Erythroblast (primary cell): Measurements from ENCODE around the gene TRIM50.

Experiments
- DNase-seq, 2 experiments: peaks; one replicate each; lab custom pipeline; 2025; lab: John Stamatoyannopoulos, UW
- GATA1 ChIP-seq: IDR thresholded peaks from 2 replicates; pipeline ENCODE4 v1.6.1; 2011; ENCODE audit warnings: low read depth, mild to moderate bottlenecking, control low read depth, low read length, moderate library complexity
- POLR2A ChIP-seq: IDR thresholded peaks from 2 replicates; pipeline ENCODE4 v1.6.1; 2011; ENCODE audit warnings: mild to moderate bottlenecking, low read length

Gene TRIM50

DNA sequence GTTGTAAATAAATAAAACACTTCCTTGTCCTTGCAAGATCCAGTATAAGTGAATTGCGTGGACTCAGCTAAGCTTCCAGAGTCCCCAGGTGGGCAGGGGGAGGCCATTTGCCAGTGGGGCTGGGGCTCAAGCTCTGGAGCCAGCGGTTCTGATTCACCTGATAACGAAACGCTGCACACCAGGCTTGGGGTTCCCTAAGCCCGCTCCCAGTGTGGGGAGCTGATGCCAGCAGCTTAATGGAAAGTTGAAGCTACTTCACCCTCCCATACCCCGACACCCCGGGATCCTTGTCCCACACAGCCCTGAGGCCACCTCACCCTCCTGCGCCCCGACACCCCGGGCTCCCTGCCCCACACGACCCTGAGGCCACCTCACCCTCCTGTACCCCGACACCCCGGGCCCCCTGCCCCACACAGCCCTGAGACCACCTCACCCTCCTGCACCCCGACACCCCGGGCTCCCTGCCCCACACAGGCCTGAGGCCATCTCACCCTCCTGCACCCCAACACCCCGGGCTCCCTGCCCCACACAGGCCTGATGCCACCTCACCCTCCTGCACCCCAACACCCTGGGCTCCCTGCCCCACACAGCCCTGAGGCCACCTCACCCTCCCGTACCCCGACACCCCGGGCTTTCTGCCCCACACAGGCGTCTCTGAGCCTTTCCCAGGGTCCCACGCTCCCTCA lies 30.9 kb upstream of the TRIM50 start:
- no peak for TF ChIP-seq POLR2A
- DNase-seq = no peak

DNA sequence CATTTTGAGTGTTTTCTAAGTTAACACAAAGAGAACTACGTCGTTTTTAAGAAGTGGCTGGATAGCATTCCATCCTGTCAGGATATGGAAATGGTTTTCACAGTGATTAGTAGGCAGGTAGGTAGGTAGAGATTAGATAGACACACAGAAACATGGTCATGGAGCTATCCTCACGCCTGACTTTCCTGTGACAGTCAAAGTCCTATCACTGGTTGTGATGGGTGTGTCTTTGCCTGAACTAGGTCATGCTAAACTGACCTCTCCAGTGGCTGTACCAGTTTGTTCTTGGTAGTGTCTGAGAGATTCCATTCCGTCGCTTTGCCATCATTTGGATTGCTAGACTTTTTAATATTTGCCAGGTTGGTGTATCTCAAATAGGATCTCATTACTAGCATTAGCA lies 28.3 kb upstream of the TRIM50 start:
- no peak for DNase-seq
- TF ChIP-seq GATA1 = no peak
- TF ChIP-seq POLR2A = no peak

DNA sequence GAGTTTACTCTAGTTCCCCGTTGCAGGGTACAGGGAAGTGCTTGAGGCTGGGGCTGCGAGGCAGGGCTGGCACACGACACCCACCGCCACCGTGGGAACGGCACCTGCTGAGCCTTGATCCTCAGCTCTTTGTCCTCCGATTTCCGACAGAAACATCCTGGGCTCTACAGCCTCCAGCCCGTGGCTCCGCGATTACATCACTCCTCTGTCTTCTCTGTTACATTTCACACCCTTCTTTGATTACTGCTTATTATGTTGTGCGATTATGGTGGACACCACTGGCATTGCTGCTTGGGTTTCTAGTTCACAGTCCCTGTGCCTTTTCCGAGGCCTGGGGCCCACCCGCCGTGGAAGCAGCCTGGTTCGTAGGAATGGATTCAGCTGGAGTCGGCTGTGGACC lies 26.9 kb upstream of the TRIM50 start:
- TF ChIP-seq GATA1 (no peak), POLR2A (no peak)
- no peak for DNase-seq

DNA sequence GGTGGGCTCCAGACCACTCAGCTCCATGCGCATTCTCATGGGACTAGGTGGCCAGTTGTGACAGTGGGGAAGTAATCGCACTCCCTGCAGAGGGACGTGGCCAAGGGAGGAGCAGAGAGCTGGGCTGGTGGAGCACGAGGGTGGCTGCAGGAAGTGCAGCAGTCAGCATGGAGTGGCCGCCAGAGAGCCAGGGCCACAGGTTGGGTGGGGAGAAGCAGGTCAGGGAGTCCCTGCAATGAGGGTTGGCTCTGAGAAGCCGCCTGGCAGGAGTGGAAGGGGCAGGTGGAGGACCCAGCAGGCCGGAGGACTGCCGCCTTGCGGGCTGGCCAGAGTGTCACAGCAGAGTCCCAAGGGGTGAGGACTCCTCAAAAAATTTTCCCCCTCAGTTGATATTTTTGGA lies 26.3 kb upstream of the TRIM50 start:
- no peak for DNase-seq
- TF ChIP-seq GATA1 (no peak), POLR2A (no peak)

DNA sequence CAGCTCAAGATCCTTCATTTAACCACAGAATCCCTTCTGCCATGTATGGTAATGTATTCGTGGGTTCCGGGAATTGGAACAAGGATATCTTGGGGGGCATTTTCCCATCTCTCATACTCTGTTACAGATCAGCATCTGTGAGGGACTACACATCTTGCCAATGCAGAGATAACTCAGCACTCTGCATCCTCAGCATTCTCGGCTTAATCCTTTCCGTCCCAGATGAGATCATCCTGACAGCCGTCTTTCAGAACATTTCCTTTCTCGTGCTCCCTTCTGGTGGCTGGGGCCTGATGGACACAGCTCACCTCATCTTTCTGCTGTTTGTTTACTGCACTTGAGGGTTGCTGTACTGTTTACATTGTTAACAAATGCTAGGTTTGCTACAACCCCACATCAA lies 25.4 kb upstream of the TRIM50 start:
- no peak for TF ChIP-seq POLR2A
- no peak for TF ChIP-seq GATA1
- DNase-seq = no peak

DNA sequence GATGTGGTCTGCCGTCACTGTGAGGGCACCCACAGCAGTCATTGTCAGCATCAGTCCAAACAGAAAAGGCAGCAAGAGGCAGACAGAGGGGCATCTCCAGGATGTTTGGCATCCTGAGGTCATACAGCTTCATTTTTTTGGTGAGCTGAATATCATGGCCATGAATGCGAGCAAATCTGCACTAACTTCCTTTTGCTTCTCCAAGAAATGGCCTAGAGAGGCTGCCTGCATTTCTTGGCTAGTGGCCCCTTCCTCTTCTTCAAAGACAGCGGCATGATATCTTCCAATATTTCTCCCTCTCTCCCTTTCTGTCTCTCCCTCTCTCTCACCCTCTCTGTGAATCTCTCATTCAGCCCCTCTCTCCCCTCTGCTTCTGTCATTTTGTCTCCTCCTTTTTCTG lies 24.9 kb upstream of the TRIM50 start:
- no peak for DNase-seq
- TF ChIP-seq GATA1 (no peak), POLR2A (no peak)

DNA sequence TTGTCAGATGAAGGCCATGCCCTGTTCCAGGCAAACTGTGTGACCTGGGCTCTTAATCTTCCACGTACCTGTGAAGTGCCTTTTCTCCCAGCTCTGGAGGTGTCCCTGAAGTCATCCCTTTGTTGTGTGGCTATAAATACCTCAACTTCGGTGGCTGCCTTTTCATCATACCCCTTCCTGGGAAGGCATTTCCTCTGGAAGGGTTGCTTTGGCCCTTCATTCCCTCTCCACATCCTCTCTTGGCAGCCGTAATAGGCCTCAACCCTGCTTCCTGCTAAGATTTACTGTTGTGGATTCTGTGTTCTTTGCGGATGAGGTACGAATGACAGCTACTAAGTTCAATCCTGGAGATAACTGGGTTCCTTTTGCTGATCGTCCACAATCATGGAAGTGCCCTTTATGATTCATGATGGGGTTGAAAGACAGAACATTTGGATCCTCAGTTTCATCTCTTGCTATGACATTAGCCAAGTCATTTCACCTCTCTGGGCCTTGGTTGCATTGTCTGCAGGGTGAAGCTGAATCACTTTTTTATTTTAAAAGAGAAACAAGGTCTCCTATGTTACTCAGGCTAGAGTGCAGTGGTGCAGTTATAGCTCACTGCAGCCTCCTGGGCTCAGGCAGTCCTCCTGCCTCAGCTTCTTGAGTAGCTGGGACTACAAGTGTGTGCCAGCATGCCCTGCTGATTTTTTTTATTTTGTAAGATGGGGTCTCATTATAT lies 23.7 kb upstream of the TRIM50 start:
- TF ChIP-seq POLR2A = no peak
- no peak for TF ChIP-seq GATA1
- no peak for DNase-seq

DNA sequence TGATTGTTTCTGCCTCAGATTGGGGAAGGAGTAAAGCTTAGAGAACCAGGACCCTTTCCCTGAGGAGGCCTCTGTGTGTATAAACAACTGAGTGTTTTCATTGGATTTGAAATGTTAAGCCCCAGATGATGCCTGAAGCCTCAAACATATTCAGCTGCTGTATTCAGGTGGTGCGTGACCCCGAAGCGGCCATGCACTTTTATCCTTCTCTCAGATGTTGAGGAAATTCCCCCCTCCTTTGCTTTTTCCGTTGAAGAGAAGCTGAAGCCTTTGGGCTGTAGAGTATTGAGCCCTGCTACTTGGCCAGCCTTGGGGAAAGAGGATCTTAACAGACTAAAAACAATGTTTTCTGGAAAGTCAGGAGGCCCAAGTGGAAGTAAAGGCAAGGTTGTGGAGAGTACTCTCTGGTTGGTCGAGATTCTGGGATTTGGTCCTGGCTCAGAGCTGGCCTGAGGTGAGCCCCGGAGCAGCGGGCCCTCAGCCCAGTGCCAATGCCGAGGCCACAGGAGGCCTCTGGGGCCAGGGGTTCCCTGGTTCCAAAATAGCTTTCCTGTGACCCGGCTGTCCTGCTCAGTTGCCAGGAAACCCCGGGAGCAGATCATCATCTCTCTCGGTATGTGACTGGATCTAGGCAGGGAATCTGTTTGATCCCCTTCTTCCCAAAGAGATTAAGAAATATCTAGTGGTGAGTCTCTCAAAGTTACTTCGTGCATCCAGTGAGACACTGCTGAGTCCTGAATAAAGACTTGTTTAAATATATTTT lies 22.6 kb upstream of the TRIM50 start:
- no peak for TF ChIP-seq POLR2A
- TF ChIP-seq GATA1 = no peak
- no peak for DNase-seq

DNA sequence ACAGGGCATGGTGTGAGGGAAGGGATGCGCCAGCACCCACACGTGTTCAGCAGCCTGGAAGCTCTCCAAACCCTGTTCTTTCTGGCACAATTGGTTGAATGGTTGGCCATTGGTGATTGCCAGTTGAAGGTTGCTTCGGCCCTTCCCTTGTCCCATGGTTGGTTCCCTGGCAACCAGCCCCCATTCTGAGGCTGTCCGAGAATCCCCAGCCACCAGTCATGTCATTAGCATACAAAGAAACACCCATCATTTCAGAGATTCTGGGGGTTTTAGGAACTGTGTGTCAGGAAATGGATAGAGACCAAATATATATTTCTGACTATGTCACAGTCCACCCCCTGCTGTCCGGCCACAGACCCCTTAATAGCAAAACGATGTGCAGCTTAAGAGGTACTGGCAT lies 21.9 kb upstream of the TRIM50 start:
- DNase-seq = no peak
- TF ChIP-seq GATA1 (no peak), POLR2A (no peak)

DNA sequence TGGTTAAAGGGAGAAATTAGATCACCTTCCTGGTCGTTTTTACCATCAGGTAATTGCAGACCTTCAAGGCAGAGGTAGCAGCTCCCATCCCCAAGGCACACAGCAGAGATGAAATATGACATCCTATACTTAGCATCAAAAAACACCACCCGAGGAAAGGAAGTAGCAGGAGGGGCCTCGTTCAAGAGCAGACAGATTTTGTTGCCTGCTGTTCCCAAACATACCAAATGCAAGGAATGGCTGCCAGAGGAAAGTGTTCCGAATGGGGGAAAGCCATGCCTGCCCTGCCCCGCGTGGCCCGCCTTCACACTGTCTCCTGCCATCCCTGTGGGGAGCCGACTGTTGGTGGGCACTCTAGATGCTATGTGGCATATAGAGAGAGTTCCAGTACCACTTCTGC lies 18.1 kb upstream of the TRIM50 start:
- TF ChIP-seq POLR2A = no peak
- TF ChIP-seq GATA1 = no peak
- no peak for DNase-seq

DNA sequence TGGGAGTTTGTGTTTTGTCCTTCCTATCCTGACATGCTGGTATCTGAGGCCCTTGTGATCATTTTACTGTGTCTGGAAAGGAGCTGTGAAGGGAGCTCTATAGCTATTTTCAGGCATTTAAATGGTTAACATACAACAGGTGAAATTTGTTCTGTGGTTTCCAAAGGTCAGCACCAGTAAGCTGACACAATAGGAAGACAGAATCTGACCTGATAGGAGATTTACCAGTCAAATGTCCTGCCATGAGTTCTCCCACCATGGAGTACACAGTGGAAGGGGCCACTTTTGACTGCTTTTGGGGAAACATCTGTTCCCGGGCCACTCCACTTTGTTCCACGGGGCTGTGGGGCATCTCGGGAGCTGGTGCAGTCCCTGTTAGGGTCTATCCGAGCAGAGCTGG lies 17.7 kb upstream of the TRIM50 start:
- DNase-seq = no peak
- TF ChIP-seq GATA1 (no peak), POLR2A (no peak)

DNA sequence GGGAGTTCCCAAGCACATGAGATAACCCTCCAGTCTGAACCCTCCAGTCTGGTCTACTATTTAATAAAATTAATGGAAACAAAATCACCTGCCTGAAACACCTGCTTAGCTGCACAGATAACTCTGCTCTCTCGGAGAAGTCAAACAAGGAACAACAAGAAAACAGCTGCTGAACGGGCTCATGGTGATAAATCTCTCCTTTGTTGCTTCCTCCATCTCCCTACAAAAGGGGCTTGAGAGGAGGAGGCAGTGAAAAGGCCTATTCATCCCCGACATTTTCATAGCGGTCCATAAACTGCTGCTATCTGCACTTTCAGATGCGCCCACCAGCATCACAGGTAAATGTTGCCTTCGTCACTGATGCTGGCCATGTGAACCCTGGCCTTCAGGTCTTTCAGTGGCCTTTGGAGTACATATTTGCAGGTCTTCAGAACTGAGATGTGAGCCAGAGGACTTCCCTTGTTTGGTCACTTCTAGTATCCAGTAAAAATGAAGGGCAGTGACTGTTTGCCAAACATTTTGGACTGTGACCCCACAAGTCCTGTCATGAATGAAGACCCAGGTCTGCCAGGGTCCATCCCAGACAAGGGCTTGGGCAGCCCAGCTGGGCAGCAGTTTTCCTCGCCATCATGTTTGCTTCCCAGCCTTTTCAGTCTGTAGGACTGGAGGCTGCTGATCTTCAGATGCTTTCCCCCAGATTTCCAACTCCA lies 15.9 kb upstream of the TRIM50 start:
- no peak for TF ChIP-seq POLR2A
- TF ChIP-seq GATA1 = no peak
- no peak for DNase-seq

DNA sequence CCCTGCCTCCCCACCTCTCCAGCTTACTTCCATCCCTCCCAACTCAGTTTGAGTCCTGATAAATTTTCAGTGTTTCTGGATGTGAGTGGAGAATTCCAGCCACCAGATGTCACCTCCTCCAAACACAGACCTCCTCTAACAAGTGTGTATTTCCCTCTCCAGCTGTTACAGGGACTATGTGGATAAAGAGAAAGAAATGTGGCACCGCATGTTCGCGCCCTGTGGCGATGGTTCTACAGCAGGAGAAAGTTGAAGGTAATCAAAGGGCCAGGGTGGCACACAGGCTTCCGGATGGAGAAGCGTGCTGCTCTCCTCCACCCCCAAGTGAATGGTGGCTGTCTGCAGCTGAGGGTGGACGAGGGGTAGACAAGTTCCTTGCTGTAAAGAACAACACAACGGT lies 14.8 kb upstream of the TRIM50 start:
- TF ChIP-seq POLR2A = no peak
- no peak for TF ChIP-seq GATA1
- DNase-seq = no peak

DNA sequence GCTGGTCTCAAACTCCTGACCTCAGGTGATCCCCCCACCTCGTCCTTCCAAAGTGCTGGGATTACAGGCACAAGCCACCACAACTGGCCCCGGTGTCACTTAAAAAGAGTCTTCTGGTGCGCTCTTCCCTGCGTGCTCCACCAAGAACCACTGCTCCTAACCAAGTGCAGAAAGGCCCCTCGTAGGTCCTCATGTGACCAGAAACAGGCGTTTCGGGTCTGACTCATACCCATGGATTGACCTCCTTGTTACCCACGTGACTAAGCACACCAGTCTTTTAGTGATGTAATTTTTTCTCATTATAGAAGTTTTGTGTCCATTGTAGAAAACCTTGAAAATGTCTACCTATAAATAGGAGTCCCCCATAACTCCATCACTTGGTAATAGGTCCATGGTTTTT lies 14.0 kb upstream of the TRIM50 start:
- no peak for TF ChIP-seq GATA1
- no peak for TF ChIP-seq POLR2A
- DNase-seq = no peak
